ENCODE results near the gene UBE2E2.

DNA sequence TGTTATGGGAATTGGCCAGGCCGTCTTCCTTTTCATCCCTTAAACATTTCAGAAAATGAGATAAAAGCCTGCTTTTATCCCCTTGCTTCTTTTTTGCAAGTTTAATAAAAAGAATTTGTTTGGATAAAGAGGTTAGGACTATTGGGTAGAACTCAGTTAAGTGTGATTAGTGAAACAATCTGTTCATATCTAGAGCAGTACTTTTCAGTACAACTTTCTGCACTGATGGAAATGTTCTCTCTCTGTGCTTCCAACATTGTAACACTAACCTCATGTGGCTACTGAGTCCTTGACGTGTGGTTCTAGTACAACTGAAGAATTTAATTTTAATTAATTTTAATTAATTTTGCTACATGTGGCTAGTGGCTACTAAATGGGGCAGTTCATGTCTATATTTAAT lies 246.9 kb downstream of the UBE2E2 start:
- no peak for TF ChIP-seq CTCF (conservative IDR thresholded peaks at IDR 0.05; ENCODE audit: low read length)
- TF ChIP-seq EZH2phosphoT487 (IDR thresholded peaks at IDR 0.05; ENCODE audit: borderline replicate concordance, low read depth, low read length): no peak

Measured in OCI-LY7 (cell line).